Activated T-cell treated with anti-CD3 and anti-CD28 coated beads, Interleukin-2, amount 50 U/mL, for 24 hours (primary cell): ENCODE results near the gene TPX2.

Source experiments
- DNase-seq: peaks from one replicate; pipeline ENCODE4 v3.0.0-alpha.2; 2020
- H3K27ac Mint-ChIP-seq: 2 replicates; pipeline ENCODE4 v1.8.0; 2020; ENCODE audit warnings: mild to moderate bottlenecking, mixed read lengths
- H3K27me3 Mint-ChIP-seq: 2 replicates; pipeline ENCODE4 v1.8.0; 2020; ENCODE audit warnings: mixed read lengths
- H3K36me3 Mint-ChIP-seq: 2 replicates; pipeline ENCODE4 v1.8.0; 2020; ENCODE audit warnings: low read depth, mixed read lengths
- H3K4me1 Mint-ChIP-seq: 2 replicates; pipeline ENCODE4 v1.8.0; 2020; ENCODE audit warnings: low read depth, mixed read lengths
- H3K4me3 Mint-ChIP-seq: 2 replicates; pipeline ENCODE4 v1.8.0; 2020; ENCODE audit warnings: mild to moderate bottlenecking, moderate library complexity, mixed read lengths
- H3K9me3 Mint-ChIP-seq: 2 replicates; pipeline ENCODE4 v1.8.0; 2020; ENCODE audit warnings: mixed read lengths

Gene TPX2

DNA sequence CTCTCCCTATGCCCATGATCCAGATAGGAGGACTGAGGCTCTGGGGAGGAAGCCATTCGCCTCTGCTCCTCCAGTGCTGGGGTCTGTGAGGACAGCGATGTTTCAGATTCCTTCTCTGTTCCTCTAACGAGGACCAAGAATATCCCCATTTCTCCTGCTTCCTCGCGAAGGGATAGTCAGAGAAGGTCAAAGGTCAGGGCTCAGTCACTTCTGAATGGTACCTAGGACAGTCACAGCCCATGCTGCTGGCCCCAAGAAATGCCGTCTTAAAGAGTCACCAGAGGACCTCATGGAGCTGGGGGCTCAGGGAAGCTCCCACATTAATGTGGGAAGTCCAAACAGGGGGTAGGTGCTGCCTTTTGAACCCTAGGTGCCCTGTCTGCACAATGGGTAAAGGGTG lies 104.2 kb downstream of the TPX2 start:
- DNase-seq, result no peak
- Mint-ChIP-seq H3K4me1 (no peaks in the 10 kb centered on the region), H3K27ac (no peak overlapping the region), H3K36me3 (no peaks in the 10 kb centered on the region), H3K27me3 (peaks cover 2% of the 10 kb centered on the region), H3K4me3 (no peak overlapping the region), H3K9me3 (no peaks in the 10 kb centered on the region)

DNA sequence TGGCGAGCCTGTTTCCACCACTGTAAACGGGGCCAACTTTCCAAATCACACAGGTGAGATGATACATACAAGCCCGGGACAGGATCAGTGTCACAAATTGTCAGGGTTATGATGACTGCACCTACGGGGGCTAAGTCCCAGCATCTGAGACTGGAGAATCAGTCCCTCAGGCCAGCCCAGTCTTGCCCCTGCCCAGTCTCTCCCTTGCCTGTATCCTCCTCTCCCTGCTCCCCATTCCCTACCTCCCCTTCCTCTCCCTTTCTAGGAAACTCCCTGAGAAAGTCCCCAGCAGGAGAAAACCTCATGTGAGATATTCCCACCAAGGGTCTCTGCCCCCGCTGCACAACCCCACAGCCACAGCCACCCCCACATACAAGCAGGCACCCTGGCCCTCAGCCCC lies 104.8 kb downstream of the TPX2 start:
- no peaks in the 10 kb centered on the region for H3K36me3 Mint-ChIP-seq

DNA sequence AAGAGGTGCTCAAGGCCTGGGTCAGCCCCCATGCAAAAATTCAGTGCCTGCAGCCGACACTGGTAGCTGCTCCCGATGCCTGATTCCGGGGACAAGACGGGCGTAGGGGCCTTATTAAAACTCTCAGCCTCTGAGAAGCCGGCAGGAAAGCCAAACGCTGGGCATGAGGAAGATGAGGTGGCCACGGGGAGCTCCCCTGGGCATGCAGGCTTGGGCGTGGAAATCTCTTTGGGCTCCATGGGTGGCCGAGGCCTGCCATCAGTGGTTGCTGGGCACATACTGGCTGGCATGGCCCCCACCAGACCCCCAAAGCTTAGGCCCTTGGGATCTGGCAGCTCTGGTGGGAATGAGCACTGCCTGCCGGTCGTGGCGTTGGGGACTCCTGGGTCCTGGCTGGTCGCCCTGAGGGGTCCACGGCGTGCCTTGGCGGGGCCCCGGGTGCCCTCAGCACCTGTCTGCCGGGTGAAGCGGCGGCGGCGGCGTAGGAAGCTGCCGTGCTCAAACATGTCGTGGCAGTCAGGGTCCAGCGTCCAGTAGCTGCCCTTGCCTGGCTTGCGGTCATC lies 105.7 kb downstream of the TPX2 start:
- Mint-ChIP-seq H3K4me1 (no peaks in the 10 kb centered on the region), H3K4me3 (no peak overlapping the region), H3K27me3 (peaks cover 14% of the 10 kb centered on the region), H3K27ac (no peak overlapping the region), H3K9me3 (no peaks in the 10 kb centered on the region), H3K36me3 (no peaks in the 10 kb centered on the region)
- no peak for DNase-seq

More for the DNA sequence above, 104.8 kb downstream of the TPX2 start:
- DNase-seq, result no peak
- H3K4me3 Mint-ChIP-seq, result no peak overlapping the region
- H3K27me3 Mint-ChIP-seq, result peaks cover 8% of the 10 kb centered on the region
- no peaks in the 10 kb centered on the region for H3K9me3 Mint-ChIP-seq
- H3K4me1 Mint-ChIP-seq, result no peaks in the 10 kb centered on the region
- H3K27ac Mint-ChIP-seq, result no peak overlapping the region

DNA sequence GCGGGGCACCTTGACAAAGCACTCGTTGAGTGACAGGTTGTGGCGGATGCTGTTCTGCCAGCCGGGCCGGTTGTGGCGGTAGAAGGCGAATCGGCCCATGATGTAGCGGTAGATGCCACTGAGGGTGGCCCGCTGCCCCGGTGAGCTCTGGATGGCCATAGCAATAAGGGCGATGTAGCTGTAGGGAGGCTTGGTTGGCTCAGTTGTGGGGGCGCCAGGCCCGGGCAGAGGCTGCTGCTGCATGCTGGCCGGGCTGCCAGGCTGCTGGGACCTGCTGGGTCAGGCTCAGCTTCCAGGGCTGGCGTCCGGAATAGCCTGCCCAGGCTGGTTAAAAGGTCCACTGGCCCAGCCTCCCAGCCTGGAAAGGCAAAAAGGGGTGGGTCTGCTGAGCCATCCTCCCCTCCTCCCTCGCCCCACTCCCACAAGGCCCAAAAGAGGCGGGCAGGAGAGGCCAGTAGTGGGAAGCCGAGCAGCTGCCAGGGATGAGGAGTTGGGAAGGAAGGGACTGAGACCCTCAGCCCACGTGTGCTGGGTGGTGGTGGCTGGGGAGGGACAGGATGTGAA lies 106.3 kb downstream of the TPX2 start, which contains the start of gene FOXS1:
FOXS1 (minus strand) TSS at position 305 of the 564 bp plus-strand sequence; CDS start at position 243, 62 bp downstream.
- Mint-ChIP-seq H3K9me3 (no peaks in the 10 kb centered on the region), H3K36me3 (no peaks in the 10 kb centered on the region), H3K27me3 (peaks cover 20% of the 10 kb centered on the region), H3K27ac (no peak within 1 kb of the TSS), H3K4me3 (no peak within 1 kb of the TSS), H3K4me1 (no peaks in the 10 kb centered on the region)
- DNase-seq, result no peak

DNA sequence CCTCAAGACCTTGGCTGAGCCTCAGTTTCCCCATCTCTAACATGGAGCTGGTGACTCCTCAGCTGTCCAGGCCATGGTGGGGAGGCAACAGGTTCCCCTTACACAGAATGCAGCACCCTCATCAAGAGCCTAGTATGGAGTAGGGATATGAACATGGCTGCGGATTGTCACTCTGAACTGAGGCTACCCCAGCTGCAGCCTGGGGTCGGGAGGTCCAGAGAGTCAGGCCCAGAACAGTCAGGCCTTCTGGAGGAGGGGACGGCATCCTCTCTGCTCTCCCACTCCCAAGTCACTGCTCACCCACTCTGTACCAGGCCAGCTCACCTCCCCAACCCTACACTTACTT lies 107.7 kb downstream of the TPX2 start:
- H3K9me3 Mint-ChIP-seq, result no peaks in the 10 kb centered on the region
- no peak overlapping the region for H3K4me3 Mint-ChIP-seq
- H3K27ac Mint-ChIP-seq, result no peak overlapping the region
- DNase-seq, result no peak
- no peaks in the 10 kb centered on the region for H3K4me1 Mint-ChIP-seq
- no peaks in the 10 kb centered on the region for H3K36me3 Mint-ChIP-seq
- H3K27me3 Mint-ChIP-seq, result peaks cover 32% of the 10 kb centered on the region

DNA sequence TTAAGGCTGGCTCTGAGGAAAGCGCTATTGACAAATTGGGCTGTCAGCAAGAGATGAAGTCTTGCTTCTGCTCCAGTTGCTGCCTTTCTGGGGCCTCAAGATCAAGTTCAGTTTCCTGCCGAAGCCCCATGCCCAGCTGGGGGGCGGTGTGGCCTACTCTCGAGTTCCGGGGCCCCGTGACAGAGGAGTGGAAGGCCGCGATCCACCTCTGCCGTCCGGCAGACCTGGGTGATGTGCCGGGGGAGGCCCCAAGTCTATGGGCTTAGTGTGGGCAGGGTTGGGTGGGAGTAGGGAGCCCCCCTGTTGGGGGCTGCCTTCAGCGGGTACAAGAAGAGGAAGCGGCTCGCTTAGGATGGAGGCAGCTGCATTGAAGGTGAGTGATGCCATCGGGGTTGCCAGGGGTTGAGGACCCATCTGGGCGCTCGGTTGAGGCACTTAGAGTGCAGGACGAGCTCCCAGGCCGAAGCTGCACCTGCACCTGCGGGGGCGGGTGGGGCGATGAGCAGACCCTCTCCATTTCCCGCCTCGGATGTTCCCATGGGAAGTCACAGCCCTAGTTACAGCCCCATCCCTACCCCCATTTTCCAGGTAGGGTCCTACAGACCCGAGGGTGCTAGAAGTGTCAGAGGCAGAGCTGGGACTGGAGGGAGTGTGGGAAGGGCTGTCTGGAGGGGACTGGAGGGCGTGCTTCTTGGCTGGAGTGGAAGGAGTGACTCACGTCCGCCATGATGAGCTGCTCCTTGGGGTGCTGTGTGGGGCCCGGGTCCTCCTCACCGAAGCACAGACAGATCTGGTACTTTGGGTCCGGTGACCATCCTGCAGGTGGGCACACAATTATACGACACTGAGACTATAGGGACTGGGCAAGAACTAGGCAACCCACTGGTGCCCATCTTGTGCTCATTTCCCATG lies 109.3 kb downstream of the TPX2 start:
- Mint-ChIP-seq H3K4me1 (no peaks in the 10 kb centered on the region), H3K4me3 (no peak overlapping the region), H3K27me3 (peaks cover 36% of the 10 kb centered on the region), H3K36me3 (no peaks in the 10 kb centered on the region), H3K27ac (no peak overlapping the region), H3K9me3 (no peaks in the 10 kb centered on the region)
- DNase-seq, result no peak

DNA sequence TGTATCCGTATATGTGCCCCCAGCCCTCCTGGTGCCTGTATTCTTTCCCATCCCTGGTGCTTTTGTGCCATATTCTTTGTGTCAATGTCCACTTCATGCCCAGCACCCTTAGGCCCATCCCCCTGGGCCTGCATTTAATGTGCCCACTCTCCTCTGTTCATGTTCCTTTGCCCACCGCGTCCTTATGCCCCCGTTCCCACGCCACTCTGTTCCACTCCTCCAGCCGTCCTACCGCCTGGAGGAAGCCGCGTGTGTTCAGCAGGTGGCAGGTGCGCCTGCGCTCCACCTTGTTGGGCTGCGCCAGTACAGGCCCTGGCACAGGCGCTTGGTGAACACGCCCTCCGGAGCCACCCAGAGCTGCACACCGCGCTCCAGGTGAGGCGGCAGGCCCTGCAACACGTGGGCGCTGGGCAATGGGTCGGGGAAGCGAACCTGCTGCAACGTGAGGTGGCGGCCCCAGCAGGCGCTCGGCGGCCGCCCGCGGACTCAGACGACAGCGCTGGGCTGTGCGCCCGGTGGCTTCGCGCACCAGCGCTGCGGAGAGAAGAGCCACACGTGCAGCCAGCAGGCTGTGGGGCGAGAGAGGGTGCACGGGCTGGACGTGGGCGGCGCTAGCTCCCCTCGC lies 110.3 kb downstream of the TPX2 start:
- H3K4me3 Mint-ChIP-seq, result no peak overlapping the region
- H3K9me3 Mint-ChIP-seq, result no peaks in the 10 kb centered on the region
- H3K27ac Mint-ChIP-seq, result no peak overlapping the region
- no peaks in the 10 kb centered on the region for H3K4me1 Mint-ChIP-seq
- no peak for DNase-seq
- peaks cover 36% of the 10 kb centered on the region for H3K27me3 Mint-ChIP-seq
- H3K36me3 Mint-ChIP-seq, result no peaks in the 10 kb centered on the region
